GM12878 (cell line): Measurements from ENCODE around the gene KCNK7. TPM values are rescaled to one million over a fixed set of nuclear protein-coding genes. Genes with fewer than 3 reads are reported as not detected.

ENCODE experiments used
- ATAC-seq: fragments of 200-7000 bp; cut with Tn5 transposase; 3 replicates; pipeline ENCODE4 v1.9.1; 2020; ENCODE audit warnings: mild to moderate bottlenecking, moderate library complexity
- BruUV-seq: library from RNA; stranded (reverse); fragments of 400-500 nt; replicated peaks from 2 replicates; lab custom pipeline; 2021; lab: Mats Ljungman, UMichigan
- CTCF ChIA-PET: fragments of 300-600 bp; sonication (Branson Sonifier 250); formaldehyde crosslinking; extraction: SDS; loops from one replicate; lab custom pipeline; 2021; ENCODE audit warnings: inconsistent platforms; lab: Yijun Ruan, JAX
- POLR2A ChIA-PET: fragments of 350-600 bp; formaldehyde crosslinking; extraction: SDS; loops from one replicate; lab custom pipeline; 2021; ENCODE audit warnings: inconsistent platforms; lab: Charles Lee
- RAD21 ChIA-PET: fragments of 300-600 bp; sonication (Branson Sonifier 250); formaldehyde crosslinking; loops from one replicate; lab custom pipeline; 2023; ENCODE audit warnings: antibody characterized with exemption; ENCODE audit not compliant: unreplicated experiment; lab: Charles Lee
- SMC1A ChIA-PET: fragments of 300-600 bp; sonication (Branson Sonifier 250); formaldehyde crosslinking; loops from one replicate; lab custom pipeline; 2023; ENCODE audit not compliant: unreplicated experiment, uncharacterized antibody; lab: Charles Lee
- DNase-seq: peaks from one replicate; pipeline ENCODE4 v3.0.0-alpha.2; 2011; ENCODE audit warnings: low read depth, low spot score
- FAIRE-seq: peaks from 3 replicates; lab custom pipeline; 2011; peaks lifted over from hg19 to GRCh38; lab: Jason Lieb, UNC
- H2AFZ ChIP-seq: 2 replicates; pipeline ENCODE4 v1.6.0; 2011; ENCODE audit warnings: low read depth, low read length, control low read depth; ENCODE audit not compliant: control insufficient read depth
- H3K27ac ChIP-seq: 2 replicates; pipeline ENCODE4 v1.5.1; 2011; ENCODE audit warnings: control low read depth; ENCODE audit not compliant: control insufficient read depth, insufficient read depth
- H3K27me3 ChIP-seq, 2 experiments: replicated peaks in 1 of 2; 2 replicates each; pipeline versions ENCODE4 v1.6.0 to v1.6.1; 2011; ENCODE audit warnings: low read length in 1 of 2; ENCODE audit not compliant: control insufficient read depth in 2 of 2, insufficient read depth in 2 of 2
- H3K36me3 ChIP-seq, 2 experiments: 2 replicates each; pipeline ENCODE4 v1.5.1; 2011; ENCODE audit warnings: low read length in 1 of 2; ENCODE audit not compliant: control insufficient read depth in 2 of 2, insufficient read depth in 2 of 2
- H3K4me1 ChIP-seq: 2 replicates; pipeline ENCODE4 v1.6.1; 2011; ENCODE audit warnings: mild to moderate bottlenecking, low read length, moderate library complexity, mixed read lengths; ENCODE audit not compliant: control insufficient read depth, insufficient read depth
- H3K4me2 ChIP-seq: 2 replicates; pipeline ENCODE4 v1.6.0; 2011; ENCODE audit warnings: control low read depth; ENCODE audit not compliant: control insufficient read depth, insufficient read depth
- H3K4me3 ChIP-seq: fragments of 200-600 bp; sonication (generic); 2 replicates; pipeline ENCODE4 v1.5.1; 2016
- H3K79me2 ChIP-seq: 2 replicates; pipeline ENCODE4 v1.6.0; 2011; ENCODE audit warnings: low read length; ENCODE audit not compliant: control insufficient read depth, insufficient read depth
- H3K9ac ChIP-seq: 2 replicates; pipeline ENCODE4 v1.8.0; 2011; ENCODE audit warnings: low read length, control low read depth, mixed read lengths; ENCODE audit not compliant: control insufficient read depth, insufficient read depth
- H3K9me3 ChIP-seq: replicated peaks from 3 replicates; pipeline ENCODE4 v1.5.1; 2011; ENCODE audit warnings: mild to moderate bottlenecking, low read length; ENCODE audit not compliant: control insufficient read depth, insufficient read depth
- H4K20me1 ChIP-seq: 2 replicates; pipeline ENCODE4 v1.6.0; 2011; ENCODE audit not compliant: control insufficient read depth, insufficient read depth
- FOXK2 ChIP-seq: fragments of 450-650 bp; IDR thresholded peaks from 2 replicates; pipeline ENCODE4 v1.6.1; 2017; ENCODE audit warnings: mild to moderate bottlenecking, moderate library complexity
- MYB ChIP-seq: fragments of 150-350 bp; IDR thresholded peaks from 2 replicates; pipeline ENCODE4 v1.6.1; 2014; ENCODE audit warnings: mild to moderate bottlenecking, low read depth, low read length, borderline replicate concordance
- NFXL1 ChIP-seq: fragments of 450-650 bp; IDR thresholded peaks from 2 replicates; pipeline ENCODE4 v1.6.1; 2017; ENCODE audit warnings: antibody characterized with exemption, mild to moderate bottlenecking, borderline replicate concordance
- NKRF ChIP-seq: fragments of 450-650 bp; conservative IDR thresholded peaks from 2 replicates; pipeline ENCODE4 v1.6.1; 2017; ENCODE audit warnings: mild to moderate bottlenecking, moderate library complexity
- WGBS: methylation state at CpG from one replicate; pipeline ENCODE4 v1.1.6; 2016; ENCODE audit warnings: low lambda C conversion rate; ENCODE audit not compliant: insufficient replicate concordance, insufficient coverage; ENCODE audit errors: missing lambda C conversion rate; 5-methylcytosine and 5-hydroxymethylcytosine counted together
- in situ Hi-C: fragments of 300-500 bp; cut with MboI; formaldehyde crosslinking; loops from 9 replicates; pipeline ENCODE4 v1.14.3; 2018; ENCODE audit warnings: mixed read lengths
- intact Hi-C: fragments of 100-400 bp; cut with micrococcal nuclease; formaldehyde crosslinking; loops from one replicate; pipeline ENCODE4 v1.14.2; 2022; ENCODE audit not compliant: unreplicated experiment
- polyA plus RNA-seq, 11 experiments: library from polyadenylated mRNA; depleted of rRNA in 4 of 11; unstranded in 6 of 11; stranded (reverse) in 5 of 11; fragments of >200 nt; fragmentation: Nextera tagmentation in 4 of 11; fragmentation: Illumina TruSeq in 1 of 11; extraction: Ambion mirVana in 4 of 11; extraction: Trizol in 1 of 11; gene quantifications; 1 replicate in 1 of 11; 2 replicates in 10 of 11; pipeline versions ENCODE4 v1.2.1 to v1.2.3, GENCODE V29; 2011 to 2016; ENCODE audit warnings: inconsistent platforms in 2 of 11, missing spikeins in 2 of 11, low read depth in 1 of 11
- total RNA-seq, 4 experiments: library from RNA; depleted of rRNA in 3 of 4; stranded (reverse); fragments of >200 nt in 3 of 4; fragmentation: Illumina TruSeq in 1 of 4; extraction: Trizol in 1 of 4; gene quantifications; 2 replicates each; pipeline versions ENCODE4 v1.2.1 to v1.2.3, GENCODE V29; 2013 to 2021

Gene KCNK7
- total and polyA plus RNA-seq, 10 of the 15 experiments (the other 5 are each of a cell fraction or from before 2014, with no cell fraction given) = 0.11 to 0.54 (median 0.23) TPM; not detected in 7

GRCh38 chr11:65629579-65629978 lies 34.0 kb upstream of the KCNK7 start (continued):
- no peak for TF ChIP-seq NKRF
- no peak for TF ChIP-seq MYB
- TF ChIP-seq FOXK2 = no peak

GRCh38 chr11:65627202-65627601 lies 31.6 kb upstream of the KCNK7 start:
- CTCF ChIA-PET = interaction anchor here (0.5 to 3.1 kb wide), 13 partner anchors 10 to 143 kb away, joined by 3 to 26 read pairs (median 7); partner anchors contain the start of genes KAT5, PCNX3 and SIPA1
- H2AFZ ChIP-seq = no peak overlapping the region
- no peak overlapping the region for H3K4me2 ChIP-seq
- RAD21 ChIA-PET = interaction anchor here (1.3 to 1.8 kb wide), 6 partner anchors 26 to 142 kb away, joined by 3 to 15 read pairs (median 5); no protein-coding TSS in a partner anchor
- H4K20me1 ChIP-seq = no peaks in the 10 kb centered on the region
- no TSS peak for BruUV-seq
- no peak for DNase-seq
- WGBS = 96% methylated on average over 13 of the region's 13 CpGs
- no peak overlapping the region for H3K4me3 ChIP-seq
- peaks cover 28 to 42% of the 10 kb centered on the region in 2 experiments for H3K36me3 ChIP-seq
- no peaks in the 10 kb centered on the region for H3K9me3 ChIP-seq
- no peak for FAIRE-seq
- POLR2A ChIA-PET = interaction anchor here (1.2 to 1.8 kb wide), 1 partner anchor 11 kb away, joined by 3 to 7 read pairs; the partner anchor contains the start of gene SIPA1
- no peak overlapping the region for H3K27ac ChIP-seq
- no peak for ATAC-seq
- H3K27me3 ChIP-seq = no peaks in the 10 kb centered on the region
- no peak for TF ChIP-seq NFXL1
- intact Hi-C loops = loop anchor here (5.0 kb wide), 1 partner anchor 80 kb away; no protein-coding TSS in a partner anchor
- H3K9ac ChIP-seq = no peak overlapping the region
- H3K79me2 ChIP-seq = no peaks in the 10 kb centered on the region
- SMC1A ChIA-PET = interaction anchor here (0.8 to 2.6 kb wide), 3 partner anchors 26 to 64 kb away, joined by 3 to 14 read pairs (median 3); no protein-coding TSS in a partner anchor
- in situ Hi-C loops = no loop called here
- H3K4me1 ChIP-seq = no peaks in the 10 kb centered on the region
